ENCODE results near the gene MED23.

DNA sequence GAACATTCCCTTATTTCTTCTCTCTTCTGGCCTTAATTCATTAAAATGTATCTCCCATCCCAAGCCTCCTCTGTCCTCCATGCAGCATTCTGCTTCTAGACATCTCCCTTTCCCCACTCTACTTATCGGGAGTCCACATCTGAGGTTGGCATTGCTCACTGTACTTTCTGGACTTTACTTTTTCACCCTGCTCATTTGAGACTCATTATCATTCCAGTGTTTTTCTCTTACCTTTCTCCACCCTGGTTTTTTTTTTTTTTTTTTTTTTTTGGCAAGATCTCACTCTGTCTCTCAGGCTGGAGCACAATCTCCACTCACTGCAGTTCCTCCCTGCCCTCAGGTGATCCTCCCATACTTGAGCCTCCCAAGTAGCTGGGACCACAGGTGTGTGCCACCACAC lies 13.5 kb upstream of the MED23 start:
- TF ChIP-seq MAX (IDR thresholded peaks at IDR 0.05; ENCODE audit: low read depth, low read length) (no peak), EP300 (IDR thresholded peaks at IDR 0.05; ENCODE audit: borderline replicate concordance in 1 of 2, control insufficient read depth in 1 of 2, low read depth in 2 of 2, low read length in 2 of 2) (no peak), DPF2 (IDR thresholded peaks at IDR 0.05) (no peak), TAF1 (IDR thresholded peaks at IDR 0.05; ENCODE audit: borderline replicate concordance, low read depth, low read length) (no peak), BCL11A (IDR thresholded peaks at IDR 0.05; ENCODE audit: low read depth, low read length) (no peak)
- TF ChIP-seq, protein P1, sequence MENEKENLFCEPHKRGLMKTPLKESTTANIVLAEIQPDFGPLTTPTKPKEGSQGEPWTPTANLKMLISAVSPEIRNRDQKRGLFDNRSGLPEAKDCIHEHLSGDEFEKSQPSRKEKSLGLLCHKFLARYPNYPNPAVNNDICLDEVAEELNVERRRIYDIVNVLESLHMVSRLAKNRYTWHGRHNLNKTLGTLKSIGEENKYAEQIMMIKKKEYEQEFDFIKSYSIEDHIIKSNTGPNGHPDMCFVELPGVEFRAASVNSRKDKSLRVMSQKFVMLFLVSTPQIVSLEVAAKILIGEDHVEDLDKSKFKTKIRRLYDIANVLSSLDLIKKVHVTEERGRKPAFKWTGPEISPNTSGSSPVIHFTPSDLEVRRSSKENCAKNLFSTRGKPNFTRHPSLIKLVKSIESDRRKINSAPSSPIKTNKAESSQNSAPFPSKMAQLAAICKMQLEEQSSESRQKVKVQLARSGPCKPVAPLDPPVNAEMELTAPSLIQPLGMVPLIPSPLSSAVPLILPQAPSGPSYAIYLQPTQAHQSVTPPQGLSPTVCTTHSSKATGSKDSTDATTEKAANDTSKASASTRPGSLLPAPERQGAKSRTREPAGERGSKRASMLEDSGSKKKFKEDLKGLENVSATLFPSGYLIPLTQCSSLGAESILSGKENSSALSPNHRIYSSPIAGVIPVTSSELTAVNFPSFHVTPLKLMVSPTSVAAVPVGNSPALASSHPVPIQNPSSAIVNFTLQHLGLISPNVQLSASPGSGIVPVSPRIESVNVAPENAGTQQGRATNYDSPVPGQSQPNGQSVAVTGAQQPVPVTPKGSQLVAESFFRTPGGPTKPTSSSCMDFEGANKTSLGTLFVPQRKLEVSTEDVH (IDR thresholded peaks at IDR 0.05; ENCODE audit: low read depth, partially characterized antibody), result no peak

All from GM12878 (cell line).